Stimulated activated CD8-positive, alpha-beta memory T cell treated with anti-CD3 and anti-CD28 coated beads, Interleukin-2, amount 100 ng/mL, for 1 hour (primary cell): ENCODE measurements around the gene NUP210.

ENCODE experiments used
- DNase-seq, 2 donors: peaks; one replicate each; pipeline ENCODE4 v3.0.0-alpha.2; 2020; ENCODE audit warnings: low read depth in 2 of 2

The NUP210 gene

GRCh38 chr3:13289771-13290285 lies 130.3 kb downstream of the NUP210 start:
- no peak for DNase-seq

DNA sequence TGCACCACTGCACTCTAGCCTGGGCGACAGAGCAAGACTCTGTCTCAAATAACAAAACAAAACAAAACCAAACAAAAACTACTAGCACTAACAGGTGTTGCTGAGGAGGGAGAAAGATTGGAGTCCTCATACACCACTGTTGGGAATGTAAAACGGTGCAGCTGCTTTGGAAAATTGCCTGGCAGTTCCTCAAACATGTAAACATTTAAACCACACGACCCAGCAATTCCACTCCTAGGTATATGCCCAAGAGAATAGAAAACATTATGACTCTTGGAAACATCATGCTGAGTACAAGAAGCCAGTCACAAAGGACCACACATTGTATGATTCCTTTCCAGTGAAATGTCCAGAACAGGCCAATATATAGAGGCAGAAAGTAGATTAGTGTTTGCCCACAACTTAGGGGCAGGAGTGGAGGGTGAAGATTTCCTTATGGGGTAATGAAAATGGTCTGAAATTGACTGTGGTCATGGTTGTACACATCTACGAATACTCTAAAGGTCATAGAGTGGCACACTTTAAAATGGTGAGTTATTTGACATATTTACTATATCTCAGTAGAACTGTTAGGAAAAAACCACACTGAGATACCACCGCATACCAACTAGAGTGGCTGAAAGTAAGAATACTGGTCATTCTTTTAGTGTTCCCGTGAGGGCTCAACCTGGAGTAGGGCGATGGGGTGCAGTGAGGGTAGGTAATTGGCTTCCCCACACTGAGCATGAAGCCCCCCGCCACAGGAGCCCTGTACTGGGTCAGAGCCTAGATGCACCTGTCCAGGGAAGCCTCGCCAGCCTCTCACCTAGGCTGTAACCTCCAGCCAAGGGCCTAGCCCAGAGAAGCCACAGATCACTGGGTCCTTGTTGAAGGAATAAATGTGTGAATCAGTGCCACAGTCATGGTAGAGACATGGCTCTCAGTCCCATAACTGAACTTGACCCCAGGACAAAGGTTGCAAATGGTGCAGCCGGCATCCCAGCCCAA lies 131.1 kb downstream of the NUP210 start:
- DNase-seq: no peak

DNA sequence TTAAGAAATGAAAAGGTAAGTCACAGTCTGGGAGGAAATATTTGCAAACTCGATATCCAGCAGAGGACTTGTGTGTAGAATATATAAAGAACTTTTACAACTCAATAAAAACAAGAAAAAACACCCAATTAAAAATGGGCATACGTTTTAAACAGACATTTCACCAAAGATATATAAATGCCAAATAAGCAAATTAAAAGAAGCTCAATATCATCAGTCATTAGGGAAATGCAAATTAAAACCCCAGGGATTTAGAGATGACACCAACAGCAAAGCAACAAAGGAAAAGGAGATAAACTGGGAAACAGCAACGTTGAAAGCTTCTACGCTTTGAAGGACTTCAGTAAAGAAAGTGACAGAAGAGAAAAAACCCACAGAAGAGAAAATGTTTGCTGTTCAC lies 132.3 kb downstream of the NUP210 start:
- DNase-seq: no peak

DNA sequence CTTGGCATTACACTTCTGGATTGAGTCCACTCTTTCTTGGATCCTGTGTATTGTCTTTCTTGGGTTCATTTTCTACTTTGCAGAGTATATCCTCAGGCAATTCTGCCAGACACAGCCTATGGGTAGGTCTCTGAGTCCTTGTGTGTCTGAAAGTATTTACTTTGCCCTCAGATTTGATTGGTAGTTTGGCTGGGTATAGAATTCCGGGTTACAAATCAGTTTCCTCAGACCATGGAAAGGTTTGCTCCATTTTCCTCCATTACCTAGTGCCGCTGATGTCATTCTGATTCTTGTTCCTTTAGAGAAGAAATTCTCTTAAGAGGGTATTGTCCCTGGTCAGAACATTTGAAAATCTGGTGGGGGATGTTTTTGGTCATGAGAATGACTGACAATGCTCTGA lies 133.2 kb downstream of the NUP210 start:
- no peak for DNase-seq

- DNase-seq: no peak
Measured at GRCh38 chr3:13285007-13285567, 135.0 kb downstream of the NUP210 start.

DNA sequence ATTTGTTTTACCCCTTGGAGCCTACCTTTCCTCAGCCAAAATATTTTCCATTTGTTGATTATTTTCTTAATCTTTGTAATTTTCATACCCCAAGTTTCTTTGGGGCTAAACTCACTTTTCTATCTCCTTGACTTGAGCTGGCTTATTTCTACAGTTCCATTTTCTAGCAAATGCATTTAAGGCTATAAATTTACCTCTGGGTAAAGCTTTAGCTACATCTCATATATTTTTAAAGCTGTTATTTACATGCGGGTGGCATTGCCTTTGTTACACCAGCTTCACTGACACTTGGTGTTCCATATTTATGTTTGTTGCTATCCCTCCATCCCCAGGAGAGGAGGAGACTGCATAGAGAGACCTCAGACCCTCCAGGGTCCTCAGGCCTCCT lies 136.3 kb downstream of the NUP210 start:
- DNase-seq: no peak

- no peak for DNase-seq
Measured at GRCh38 chr3:13282986-13283876, 136.9 kb downstream of the NUP210 start.

- no peak for DNase-seq
Measured at GRCh38 chr3:13282358-13282985, 137.7 kb downstream of the NUP210 start.

- DNase-seq: no peak
Measured at GRCh38 chr3:13281507-13282357, 138.4 kb downstream of the NUP210 start.

- no peak for DNase-seq
Measured at GRCh38 chr3:13280811-13281506, 139.2 kb downstream of the NUP210 start.

GRCh38 chr3:13280122-13280790 lies 139.9 kb downstream of the NUP210 start:
- no peak for DNase-seq

GRCh38 chr3:13279532-13279910 lies 140.6 kb downstream of the NUP210 start:
- DNase-seq: no peak

- no peak for DNase-seq
Measured at GRCh38 chr3:13278783-13279531, 141.2 kb downstream of the NUP210 start.

- no peak for DNase-seq
Measured at GRCh38 chr3:13277860-13278531, 142.1 kb downstream of the NUP210 start.

- DNase-seq: no peak
Measured at GRCh38 chr3:13277196-13277813, 142.8 kb downstream of the NUP210 start.

DNA sequence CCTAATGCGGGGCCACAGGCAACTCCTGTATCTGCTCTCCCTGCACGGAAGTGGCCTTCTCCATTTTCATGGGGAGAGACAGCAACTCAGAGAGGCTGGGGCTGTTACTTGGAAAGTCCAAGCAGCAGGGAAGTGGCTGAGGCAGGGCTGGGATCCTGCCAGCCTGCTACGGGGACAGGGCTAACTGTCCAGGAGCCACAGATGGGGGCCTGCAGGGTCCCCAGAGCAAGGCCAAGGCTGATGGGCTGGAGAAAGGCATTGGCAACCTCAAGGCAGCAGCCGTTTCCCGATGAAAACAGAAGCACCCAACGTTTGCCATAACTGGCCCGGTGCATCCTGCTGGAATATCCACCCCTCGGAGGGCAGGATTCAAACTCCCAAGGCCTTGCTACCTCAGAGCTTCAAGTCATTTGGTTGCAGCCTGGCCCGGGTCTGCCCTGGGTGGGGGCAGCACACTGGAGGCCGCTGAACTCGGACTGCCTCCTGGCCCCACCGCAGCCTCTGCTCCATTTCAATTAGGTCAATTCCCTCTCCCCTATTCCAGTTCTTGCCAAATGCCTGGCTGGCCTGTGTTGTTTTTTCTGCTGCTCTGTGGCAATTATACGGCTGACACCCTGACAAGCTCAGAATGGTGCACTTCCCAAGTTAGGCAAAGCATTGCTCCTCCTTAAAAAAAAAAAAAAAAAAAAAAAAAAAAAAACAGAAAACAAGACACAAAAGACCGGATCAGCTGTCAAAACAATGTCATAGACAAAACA lies 143.5 kb downstream of the NUP210 start:
- no peak for DNase-seq
